ENCODE results near the gene SRCAP.

Gene SRCAP

GRCh38 chr16:30774367-30775130 lies 75.6 kb downstream of the SRCAP start:
- TF ChIP-seq EGR1 (IDR thresholded peaks at IDR 0.05) (no peak), TAF1 (IDR thresholded peaks at IDR 0.05; ENCODE audit: low read depth) (no peak), USF1 (IDR thresholded peaks at IDR 0.05) (no peak)

- TF ChIP-seq EGR1 (IDR thresholded peaks at IDR 0.05) (no peak), YY1 (IDR thresholded peaks at IDR 0.05; ENCODE audit: low read depth) (no peak), USF1 (IDR thresholded peaks at IDR 0.05) (no peak), NFIC (IDR thresholded peaks at IDR 0.05) (no peak), TAF1 (IDR thresholded peaks at IDR 0.05; ENCODE audit: low read depth) (no peak), RAD21 (IDR thresholded peaks at IDR 0.05; ENCODE audit: low read depth) (no peak), CREB1 (IDR thresholded peaks at IDR 0.05; ENCODE audit: low read depth) (no peak; the same call in 1 of the 2 replicates), EP300 (IDR thresholded peaks at IDR 0.05; ENCODE audit: borderline replicate concordance) (no peak), TCF12 (IDR thresholded peaks at IDR 0.05; ENCODE audit: low read depth) (no peak), MAX (IDR thresholded peaks at IDR 0.05) (no peak), ZBTB7A (IDR thresholded peaks at IDR 0.05; ENCODE audit: low read depth) (no peak; the same call in 1 of the 2 replicates), CEBPB (IDR thresholded peaks at IDR 0.05) (no peak), FOXM1 (IDR thresholded peaks at IDR 0.05; ENCODE audit: borderline replicate concordance, low read depth) (no peak)
Observed at GRCh38 chr16:30775131-30775391, 76.1 kb downstream of the SRCAP start.

- no peak for TF ChIP-seq RAD21 (IDR thresholded peaks at IDR 0.05; ENCODE audit: low read depth)
- TF ChIP-seq TCF12 (IDR thresholded peaks at IDR 0.05; ENCODE audit: low read depth): peak; percentile 48
- no peak for TF ChIP-seq CREB1 (IDR thresholded peaks at IDR 0.05; ENCODE audit: low read depth)
- peak; percentile 60; the same call in 1 of the 2 replicates for TF ChIP-seq TAF1 (IDR thresholded peaks at IDR 0.05; ENCODE audit: low read depth)
- peak; percentile 60; the same call in 1 of the 2 replicates for TF ChIP-seq CEBPB (IDR thresholded peaks at IDR 0.05)
- peak; percentile 87 for TF ChIP-seq YY1 (IDR thresholded peaks at IDR 0.05; ENCODE audit: low read depth)
- TF ChIP-seq ZBTB7A (IDR thresholded peaks at IDR 0.05; ENCODE audit: low read depth): peak; percentile 86; the same call in 1 of the 2 replicates
- TF ChIP-seq FOXM1 (IDR thresholded peaks at IDR 0.05; ENCODE audit: borderline replicate concordance, low read depth): no peak
- no peak for TF ChIP-seq REST (IDR thresholded peaks at IDR 0.05; ENCODE audit: low read depth)
- TF ChIP-seq EGR1 (IDR thresholded peaks at IDR 0.05): no peak
- peak; percentile 93 for TF ChIP-seq MAX (IDR thresholded peaks at IDR 0.05)
- peak; percentile 16; the same call in 1 of the 2 replicates for TF ChIP-seq EP300 (IDR thresholded peaks at IDR 0.05; ENCODE audit: borderline replicate concordance)
- TF ChIP-seq NFIC (IDR thresholded peaks at IDR 0.05): 0 out of 2 replicates have a peak, but pooled peaks have one; percentile 13
- peak; percentile 8 for TF ChIP-seq TEAD4 (IDR thresholded peaks at IDR 0.05)
- peak; percentile 50 for TF ChIP-seq USF1 (IDR thresholded peaks at IDR 0.05)
Observed at GRCh38 chr16:30775392-30776188, 76.6 kb downstream of the SRCAP start.

GRCh38 chr16:30777591-30778297 lies 78.8 kb downstream of the SRCAP start:
- TF ChIP-seq FOXM1 (IDR thresholded peaks at IDR 0.05; ENCODE audit: borderline replicate concordance, low read depth) (no peak), TAF1 (IDR thresholded peaks at IDR 0.05; ENCODE audit: low read depth) (no peak), YY1 (IDR thresholded peaks at IDR 0.05; ENCODE audit: low read depth) (no peak), TCF12 (IDR thresholded peaks at IDR 0.05; ENCODE audit: low read depth) (no peak), REST (IDR thresholded peaks at IDR 0.05; ENCODE audit: low read depth) (no peak), MAX (IDR thresholded peaks at IDR 0.05) (no peak; the same call in 1 of the 2 replicates), EGR1 (IDR thresholded peaks at IDR 0.05) (no peak), ZBTB7A (IDR thresholded peaks at IDR 0.05; ENCODE audit: low read depth) (no peak), CREB1 (IDR thresholded peaks at IDR 0.05; ENCODE audit: low read depth) (no peak), RAD21 (IDR thresholded peaks at IDR 0.05; ENCODE audit: low read depth) (no peak), CEBPB (IDR thresholded peaks at IDR 0.05) (no peak), TEAD4 (IDR thresholded peaks at IDR 0.05) (no peak), EP300 (IDR thresholded peaks at IDR 0.05; ENCODE audit: borderline replicate concordance) (no peak), NFIC (IDR thresholded peaks at IDR 0.05) (no peak), USF1 (IDR thresholded peaks at IDR 0.05) (no peak)

All from Ishikawa (cell line).